BJ (cell line): ENCODE measurements around the gene WDCP. TPM values are rescaled to one million over a fixed set of nuclear protein-coding genes. Genes with fewer than 3 reads are reported as not detected.

Experiments used
- CTCF ChIA-PET: fragments of 350-600 bp; formaldehyde crosslinking; extraction: SDS; loops from one replicate; lab custom pipeline; 2021; ENCODE audit warnings: antibody characterized with exemption, inconsistent platforms; lab: Yijun Ruan, JAX
- POLR2A ChIA-PET: fragments of 300-600 bp; sonication (Branson Sonifier 250); formaldehyde crosslinking; extraction: SDS; loops from one replicate; lab custom pipeline; 2021; ENCODE audit warnings: antibody characterized with exemption; lab: Charles Lee
- DNase-seq: peaks from one replicate; pipeline ENCODE4 v3.0.0-alpha.2; 2011; ENCODE audit warnings: low read depth
- H3K27me3 ChIP-seq: 2 replicates; pipeline ENCODE4 v1.6.0; 2011; ENCODE audit warnings: low read length; ENCODE audit not compliant: control insufficient read depth, insufficient read depth
- H3K36me3 ChIP-seq: 2 replicates; pipeline ENCODE4 v1.5.1; 2011; ENCODE audit warnings: low read length; ENCODE audit not compliant: control insufficient read depth, insufficient read depth
- H3K4me3 ChIP-seq: 2 replicates; pipeline ENCODE4 v1.5.1; 2011; ENCODE audit warnings: low read depth, mild to moderate bottlenecking, control low read depth, low read length
- CTCF ChIP-seq: IDR thresholded peaks from 2 replicates; pipeline ENCODE4 v1.5.1; 2011; ENCODE audit warnings: low read depth, mild to moderate bottlenecking, control low read depth, inconsistent platforms, low read length, moderate library complexity; ENCODE audit not compliant: insufficient read depth
- polyA plus RNA-seq: library from polyadenylated mRNA; depleted of rRNA; stranded (reverse); fragments of >200 nt; gene quantifications from 2 replicates; pipeline ENCODE4 v1.2.3, GENCODE V29; 2011

The WDCP gene
- polyA plus RNA-seq, 1 experiment, result 10.9 TPM

GRCh38 chr2:24019729-24020128, 27.5 kb downstream of the WDCP start:
- POLR2A ChIA-PET, result no interaction called here

GRCh38 chr2:24018241-24018640, 28.9 kb downstream of the WDCP start:
- no peak for TF ChIP-seq CTCF
- ChIA-PET POLR2A (no interaction called here), CTCF (no interaction called here)
- DNase-seq, result no peak
- H3K27me3 ChIP-seq, result no peaks in the 10 kb centered on the region
- H3K4me3 ChIP-seq, result no peak overlapping the region
- 0 out of 2 replicates have a peak, but pooled peaks cover 1% of the 10 kb centered on the region for H3K36me3 ChIP-seq

More at GRCh38 chr2:24019729-24020128, 27.5 kb downstream of the WDCP start:
- Histone ChIP-seq H3K4me3 (no peak overlapping the region), H3K36me3 (peaks cover 3% of the 10 kb centered on the region; the same call in 1 of the 2 replicates), H3K27me3 (no peaks in the 10 kb centered on the region)
- TF ChIP-seq CTCF, result no peak
- CTCF ChIA-PET, result no interaction called here
- no peak for DNase-seq

- no peak overlapping the region for H3K4me3 ChIP-seq
- ChIA-PET CTCF (no interaction called here), POLR2A (no interaction called here)
- no peak for DNase-seq
- no peak for TF ChIP-seq CTCF
- no peaks in the 10 kb centered on the region for H3K27me3 ChIP-seq
- H3K36me3 ChIP-seq, result no peaks in the 10 kb centered on the region
Observed at GRCh38 chr2:24017711-24018110, 29.5 kb downstream of the WDCP start.

- no peak for TF ChIP-seq CTCF
- H3K4me3 ChIP-seq, result no peak overlapping the region
- ChIA-PET POLR2A (no interaction called here), CTCF (no interaction called here)
- no peaks in the 10 kb centered on the region for H3K36me3 ChIP-seq
- no peak for DNase-seq
- no peaks in the 10 kb centered on the region for H3K27me3 ChIP-seq
Observed at GRCh38 chr2:24016853-24017703, 30.1 kb downstream of the WDCP start.

- no peak for DNase-seq
- ChIA-PET POLR2A (no interaction called here), CTCF (no interaction called here)
- no peak for TF ChIP-seq CTCF
- Histone ChIP-seq H3K4me3 (no peak overlapping the region), H3K36me3 (no peaks in the 10 kb centered on the region), H3K27me3 (no peaks in the 10 kb centered on the region)
Observed at GRCh38 chr2:24016376-24016761, 30.8 kb downstream of the WDCP start.
